Right atrium auricular region (tissue), 2 donors: Measurements from ENCODE around the gene AFDN. TPM values are rescaled to one million over a fixed set of nuclear protein-coding genes. Genes with fewer than 3 reads are reported as not detected.

Experiments
- DNase-seq: peaks from one replicate; pipeline ENCODE4 v3.0.0-alpha.2; 2019; ENCODE audit warnings: low spot score
- H3K27ac ChIP-seq, 2 donors: fragments of 200-600 bp; sonication (generic); 1 replicate in 1 of 2; 2 replicates in 1 of 2; pipeline ENCODE4 v1.5.1; 2016 to 2019
- H3K27me3 ChIP-seq, 2 donors: fragments of 200-600 bp; sonication (generic); one replicate each; pipeline versions ENCODE4 v1.5.1 to v1.6.0; 2017 to 2019
- H3K36me3 ChIP-seq: fragments of 200-600 bp; sonication (generic); one replicate; pipeline ENCODE4 v1.5.1; 2016
- H3K4me1 ChIP-seq, 2 donors: fragments of 200-600 bp; sonication (generic); one replicate each; pipeline versions ENCODE4 v1.5.1 to v1.6.0; 2017 to 2019
- H3K4me3 ChIP-seq, 2 donors: fragments of 200-600 bp; sonication (generic); 1 replicate in 1 of 2; 2 replicates in 1 of 2; pipeline ENCODE4 v1.5.1; 2017 to 2019; ENCODE audit warnings: mild to moderate bottlenecking in 1 of 2, moderate library complexity in 1 of 2
- H3K9me3 ChIP-seq, 2 donors: fragments of 200-600 bp; sonication (generic); one replicate each; pipeline ENCODE4 v1.5.1; 2019
- total RNA-seq, 2 donors: library from RNA; depleted of rRNA; stranded (reverse); fragments of >200 nt; gene quantifications; one replicate each; pipeline ENCODE4 v1.1.0, GENCODE V29; 2016
- TF ChIP-seq, protein P1 (sequence below), 2 donors: fragments of 200-600 bp; sonication (generic); IDR thresholded peaks; one replicate each; pipeline ENCODE4 v1.5.1; 2019; ENCODE audit warnings: antibody characterized with exemption in 2 of 2

AFDN gene
- total RNA-seq, 2 donors from 2014 or later: 51.6 to 51.8 TPM

- Histone ChIP-seq H3K36me3 (peaks cover 23% of the 10 kb centered on the region), H3K27me3 (no peaks in the 10 kb centered on the region), H3K4me1 (no peaks in the 10 kb centered on the region), H3K27ac (no peak overlapping the region), H3K4me3 (no peak overlapping the region), H3K9me3 (no peaks in the 10 kb centered on the region)
- TF ChIP-seq, protein P1, sequence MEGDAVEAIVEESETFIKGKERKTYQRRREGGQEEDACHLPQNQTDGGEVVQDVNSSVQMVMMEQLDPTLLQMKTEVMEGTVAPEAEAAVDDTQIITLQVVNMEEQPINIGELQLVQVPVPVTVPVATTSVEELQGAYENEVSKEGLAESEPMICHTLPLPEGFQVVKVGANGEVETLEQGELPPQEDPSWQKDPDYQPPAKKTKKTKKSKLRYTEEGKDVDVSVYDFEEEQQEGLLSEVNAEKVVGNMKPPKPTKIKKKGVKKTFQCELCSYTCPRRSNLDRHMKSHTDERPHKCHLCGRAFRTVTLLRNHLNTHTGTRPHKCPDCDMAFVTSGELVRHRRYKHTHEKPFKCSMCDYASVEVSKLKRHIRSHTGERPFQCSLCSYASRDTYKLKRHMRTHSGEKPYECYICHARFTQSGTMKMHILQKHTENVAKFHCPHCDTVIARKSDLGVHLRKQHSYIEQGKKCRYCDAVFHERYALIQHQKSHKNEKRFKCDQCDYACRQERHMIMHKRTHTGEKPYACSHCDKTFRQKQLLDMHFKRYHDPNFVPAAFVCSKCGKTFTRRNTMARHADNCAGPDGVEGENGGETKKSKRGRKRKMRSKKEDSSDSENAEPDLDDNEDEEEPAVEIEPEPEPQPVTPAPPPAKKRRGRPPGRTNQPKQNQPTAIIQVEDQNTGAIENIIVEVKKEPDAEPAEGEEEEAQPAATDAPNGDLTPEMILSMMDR (IDR thresholded peaks at IDR 0.05): no peak
- DNase-seq: no peak
Measured at GRCh38 chr6:167888098-167888497, 61.4 kb downstream of the AFDN start.

DNA sequence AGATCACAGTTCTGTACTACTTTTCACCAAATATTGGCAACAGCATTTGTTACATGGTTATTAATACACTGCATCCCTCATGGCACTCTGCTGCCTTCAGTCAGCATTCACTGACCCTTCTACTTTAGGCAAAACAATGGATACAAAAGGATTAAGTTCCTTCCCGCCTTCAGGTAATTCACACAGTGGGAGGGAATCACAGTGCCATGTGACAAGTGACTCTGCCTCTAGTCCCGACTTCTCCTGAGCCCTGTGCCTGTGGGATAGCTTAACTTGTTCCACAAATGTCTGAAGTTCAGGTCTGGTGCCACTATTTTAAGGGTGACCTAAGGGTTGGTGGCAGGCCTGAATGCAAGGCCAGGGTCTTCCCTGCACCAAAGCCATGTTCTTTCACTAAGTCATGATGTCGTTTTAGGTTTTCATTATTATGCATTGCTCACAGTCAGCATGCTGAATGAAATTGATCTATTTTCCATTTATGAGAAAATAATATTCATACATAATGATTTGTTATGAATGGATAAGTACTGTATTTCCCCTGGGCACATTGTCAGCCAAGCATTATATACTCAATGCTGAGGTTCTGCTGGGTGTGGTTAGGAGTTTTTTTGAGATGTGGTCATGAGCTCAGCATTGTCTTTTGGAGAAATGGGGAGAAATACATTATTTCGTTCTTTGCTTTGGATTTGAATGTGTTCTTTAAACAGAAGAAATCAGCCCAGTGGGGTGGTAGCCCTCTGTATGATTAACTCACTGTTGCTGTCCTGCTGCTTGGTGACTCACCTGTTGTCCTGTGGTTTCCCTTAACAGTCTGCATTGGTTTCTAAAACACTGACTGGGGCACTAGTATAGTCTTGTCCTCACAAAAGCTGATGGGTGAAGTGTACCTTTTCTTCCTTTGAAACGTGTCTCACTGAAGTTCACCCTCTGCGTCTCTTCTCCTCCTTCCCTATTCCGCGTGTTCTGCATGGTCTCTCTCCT lies 66.4 kb downstream of the AFDN start:
- Histone ChIP-seq H3K9me3 (no peaks in the 10 kb centered on the region), H3K36me3 (peaks cover 23% of the 10 kb centered on the region)
- TF ChIP-seq, protein P1 (IDR thresholded peaks at IDR 0.05): no peak

DNA sequence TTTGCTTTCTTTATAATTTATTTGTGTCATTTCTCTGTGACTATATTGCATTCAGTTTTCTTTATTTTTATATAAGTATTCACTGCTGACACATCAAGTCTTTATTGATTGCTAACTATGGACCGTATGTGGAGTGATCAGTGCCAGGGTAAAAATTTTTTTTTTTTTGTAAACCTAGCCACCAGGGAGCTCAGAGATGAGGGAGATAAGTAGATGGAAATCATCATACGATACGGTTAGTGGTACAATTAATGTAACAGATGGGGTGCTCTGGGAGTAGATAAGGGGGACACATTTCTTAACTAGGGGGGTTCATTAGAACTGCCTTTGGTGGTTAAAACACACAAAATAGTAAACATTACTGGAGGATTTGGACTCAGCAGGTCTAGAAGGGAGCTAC lies 68.3 kb downstream of the AFDN start:
- peaks cover 16% of the 10 kb centered on the region for H3K36me3 ChIP-seq
- no peaks in the 10 kb centered on the region for H3K4me1 ChIP-seq
- no peaks in the 10 kb centered on the region for H3K27me3 ChIP-seq
- DNase-seq: no peak
- no peak overlapping the region for H3K4me3 ChIP-seq
- TF ChIP-seq, protein P1 (IDR thresholded peaks at IDR 0.05): no peak
- no peak overlapping the region for H3K27ac ChIP-seq
- no peaks in the 10 kb centered on the region for H3K9me3 ChIP-seq

More for the DNA sequence above, 66.4 kb downstream of the AFDN start:
- Histone ChIP-seq H3K27me3 (no peaks in the 10 kb centered on the region), H3K27ac (no peak overlapping the region), H3K4me3 (no peak overlapping the region), H3K4me1 (no peaks in the 10 kb centered on the region)
- DNase-seq: no peak

GRCh38 chr6:167896648-167897047 lies 69.9 kb downstream of the AFDN start:
- no peak overlapping the region for H3K4me3 ChIP-seq
- TF ChIP-seq, protein P1 (IDR thresholded peaks at IDR 0.05): no peak
- H3K27me3 ChIP-seq: no peaks in the 10 kb centered on the region
- DNase-seq: no peak
- H3K4me1 ChIP-seq: no peaks in the 10 kb centered on the region
- H3K36me3 ChIP-seq: peaks cover 5% of the 10 kb centered on the region
- H3K9me3 ChIP-seq: no peaks in the 10 kb centered on the region
- H3K27ac ChIP-seq: no peak overlapping the region

GRCh38 chr6:167898673-167899311 lies 72.1 kb downstream of the AFDN start:
- Histone ChIP-seq H3K4me1 (no peaks in the 10 kb centered on the region), H3K27me3 (no peaks in the 10 kb centered on the region), H3K27ac (no peak overlapping the region), H3K4me3 (no peak overlapping the region), H3K9me3 (no peaks in the 10 kb centered on the region), H3K36me3 (peaks cover 19% of the 10 kb centered on the region)
- TF ChIP-seq, protein P1 (IDR thresholded peaks at IDR 0.05): peak; percentile 57 to 81
- DNase-seq: no peak
